GM12875 (cell line): ENCODE data around the gene KIF5C.

Source experiments
- H3K4me3 ChIP-seq: one replicate; pipeline ENCODE4 v1.5.1; 2011; ENCODE audit warnings: low read depth, low read length, control low read depth
- TF ChIP-seq, protein P1 (sequence below): IDR thresholded peaks from 2 replicates; pipeline ENCODE4 v1.5.1; 2011; ENCODE audit warnings: low read depth, mild to moderate bottlenecking, control low read depth, inconsistent platforms, low read length, moderate library complexity, borderline replicate concordance; ENCODE audit not compliant: insufficient read depth

Gene KIF5C

DNA sequence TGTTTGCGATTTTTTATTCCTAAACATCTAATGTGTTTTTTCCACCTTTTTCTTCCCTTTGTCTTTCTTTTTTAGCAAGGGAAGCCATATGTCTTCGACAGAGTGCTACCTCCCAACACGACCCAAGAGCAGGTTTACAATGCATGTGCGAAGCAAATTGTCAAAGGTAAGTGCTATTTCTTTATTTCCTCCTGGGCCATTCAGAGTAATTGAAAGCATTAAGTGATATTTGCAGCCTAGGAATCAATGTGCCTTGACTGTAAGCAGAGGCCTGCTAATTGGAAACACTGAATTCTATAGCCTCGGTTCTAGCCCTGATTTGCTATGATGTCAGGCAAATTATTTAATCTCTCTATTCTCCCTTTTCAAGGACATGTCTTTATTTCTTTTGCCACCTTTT is 47.0 kb downstream of the KIF5C start:
- H3K4me3 ChIP-seq: no peak overlapping the region
- TF ChIP-seq, protein P1, sequence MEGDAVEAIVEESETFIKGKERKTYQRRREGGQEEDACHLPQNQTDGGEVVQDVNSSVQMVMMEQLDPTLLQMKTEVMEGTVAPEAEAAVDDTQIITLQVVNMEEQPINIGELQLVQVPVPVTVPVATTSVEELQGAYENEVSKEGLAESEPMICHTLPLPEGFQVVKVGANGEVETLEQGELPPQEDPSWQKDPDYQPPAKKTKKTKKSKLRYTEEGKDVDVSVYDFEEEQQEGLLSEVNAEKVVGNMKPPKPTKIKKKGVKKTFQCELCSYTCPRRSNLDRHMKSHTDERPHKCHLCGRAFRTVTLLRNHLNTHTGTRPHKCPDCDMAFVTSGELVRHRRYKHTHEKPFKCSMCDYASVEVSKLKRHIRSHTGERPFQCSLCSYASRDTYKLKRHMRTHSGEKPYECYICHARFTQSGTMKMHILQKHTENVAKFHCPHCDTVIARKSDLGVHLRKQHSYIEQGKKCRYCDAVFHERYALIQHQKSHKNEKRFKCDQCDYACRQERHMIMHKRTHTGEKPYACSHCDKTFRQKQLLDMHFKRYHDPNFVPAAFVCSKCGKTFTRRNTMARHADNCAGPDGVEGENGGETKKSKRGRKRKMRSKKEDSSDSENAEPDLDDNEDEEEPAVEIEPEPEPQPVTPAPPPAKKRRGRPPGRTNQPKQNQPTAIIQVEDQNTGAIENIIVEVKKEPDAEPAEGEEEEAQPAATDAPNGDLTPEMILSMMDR: no peak

DNA sequence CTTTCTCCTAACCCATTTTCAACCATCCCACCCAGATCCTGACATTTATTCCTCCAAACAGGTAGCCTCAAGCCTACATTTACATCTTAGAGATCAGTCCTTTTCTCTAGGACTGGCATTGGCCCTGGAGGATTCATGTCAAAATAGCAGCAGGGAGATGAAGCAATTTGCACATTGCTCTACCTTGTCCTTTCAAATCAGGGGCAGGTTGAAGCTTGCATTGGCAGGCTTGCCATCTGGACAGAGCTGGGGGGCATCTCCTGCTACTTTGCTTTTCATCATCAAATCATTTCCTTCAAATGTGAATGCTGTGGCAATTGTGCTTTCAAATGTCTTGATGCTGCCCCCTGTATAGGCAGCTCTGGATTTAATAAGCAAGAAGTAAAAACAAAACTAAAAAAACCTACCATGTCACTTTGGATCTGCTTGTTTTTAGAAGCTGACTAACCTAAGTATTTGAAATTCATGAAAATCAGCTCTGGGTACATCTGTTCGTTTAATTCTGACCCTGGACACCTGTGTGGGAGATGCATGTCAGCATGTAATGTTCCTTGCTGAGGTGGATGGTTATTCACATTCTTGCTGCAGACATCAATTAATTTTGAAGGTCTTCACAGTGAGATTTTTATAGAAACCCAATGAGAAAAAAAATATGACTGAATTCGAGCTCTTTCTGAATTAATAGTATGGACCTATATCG is 47.9 kb downstream of the KIF5C start:
- H3K4me3 ChIP-seq: no peak overlapping the region
- TF ChIP-seq, protein P1: no peak

DNA sequence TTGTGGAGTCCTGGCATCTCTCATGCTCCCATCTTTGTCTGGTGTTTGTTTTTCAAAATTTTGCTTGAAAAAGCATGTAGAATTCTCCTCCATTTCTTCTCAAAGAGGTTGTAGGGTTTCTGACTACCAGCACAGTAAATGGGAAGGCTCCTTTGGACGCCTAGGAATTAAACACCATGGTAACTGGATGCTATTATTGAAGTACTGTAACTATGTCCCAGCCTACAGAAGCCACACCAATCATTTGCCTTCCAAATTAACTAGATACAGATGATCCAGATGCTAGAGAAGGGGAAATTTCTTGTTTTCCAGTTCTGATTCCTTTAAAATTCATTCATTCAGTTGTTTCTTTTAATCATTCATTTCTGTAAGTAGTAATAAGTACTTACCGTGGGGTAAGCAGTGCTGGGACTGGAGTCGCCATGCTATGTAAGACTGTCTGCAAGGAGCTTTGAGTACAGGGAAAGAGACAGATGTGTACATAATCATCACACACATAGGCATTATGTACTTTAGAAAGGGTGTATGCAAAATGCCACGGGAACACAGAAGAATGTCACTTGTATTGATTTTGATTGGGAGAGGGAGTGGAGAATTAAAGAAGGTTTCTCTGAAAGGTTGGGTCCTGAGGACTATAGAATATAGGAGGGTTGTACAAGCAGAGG is 49.6 kb downstream of the KIF5C start:
- H3K4me3 ChIP-seq: no peak overlapping the region
- TF ChIP-seq, protein P1: no peak

DNA sequence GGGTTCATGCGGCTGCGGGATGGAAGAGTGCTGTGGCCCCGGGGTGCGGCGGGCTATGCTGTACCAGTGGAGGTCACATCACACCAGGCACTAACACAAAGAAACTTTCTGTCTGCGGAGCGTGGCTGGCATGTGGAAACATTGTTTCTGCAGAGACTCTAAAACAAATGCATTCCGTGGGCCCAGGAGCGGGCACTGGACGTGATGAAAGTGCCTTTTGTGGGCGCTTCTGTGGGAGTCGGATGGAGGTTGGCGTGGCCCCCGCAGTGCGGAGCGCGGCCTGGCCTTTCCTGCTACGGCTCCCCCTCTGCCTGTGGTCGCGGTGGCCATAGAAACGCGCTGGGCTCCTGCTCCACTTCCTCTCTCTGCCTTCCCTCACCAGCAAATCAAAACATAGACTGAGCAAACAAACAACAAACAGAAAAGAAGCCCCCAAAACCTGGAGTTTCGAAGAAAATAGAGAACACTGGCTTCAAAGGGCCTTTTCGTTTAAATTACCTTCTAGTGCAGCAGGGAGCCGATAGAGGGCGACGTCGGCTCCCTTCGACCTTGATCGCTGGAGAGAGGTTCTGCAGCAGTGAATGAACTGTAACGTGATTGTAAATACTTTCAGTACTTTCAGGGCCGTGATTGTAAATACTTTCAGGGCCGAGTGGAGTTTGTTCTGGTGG is 51.4 kb downstream of the KIF5C start:
- TF ChIP-seq, protein P1: peak; percentile 72; the same call in 1 of the 2 replicates
- H3K4me3 ChIP-seq: no peak overlapping the region

DNA sequence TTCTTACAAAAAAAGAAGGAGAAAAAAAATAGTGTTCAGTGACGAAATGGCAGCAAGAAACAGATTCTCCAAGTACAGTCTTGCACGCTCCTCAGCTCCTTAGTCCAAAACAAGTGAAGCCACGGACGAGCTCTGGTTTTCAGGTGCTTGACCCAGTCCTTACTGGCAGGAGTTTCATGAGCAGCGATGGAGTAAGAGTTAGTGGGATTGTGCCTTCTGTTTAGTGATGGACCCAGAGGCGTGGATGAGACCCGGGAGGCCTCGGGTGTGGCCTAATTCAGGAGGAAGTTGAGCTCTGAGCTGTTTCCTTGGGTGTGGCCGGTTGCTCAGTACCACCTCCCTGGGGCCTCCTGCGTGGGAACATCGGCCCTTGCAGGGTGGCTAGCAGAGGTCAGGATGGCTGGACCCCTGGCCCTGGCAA is 52.0 kb downstream of the KIF5C start:
- TF ChIP-seq, protein P1: no peak
- no peak overlapping the region for H3K4me3 ChIP-seq

DNA sequence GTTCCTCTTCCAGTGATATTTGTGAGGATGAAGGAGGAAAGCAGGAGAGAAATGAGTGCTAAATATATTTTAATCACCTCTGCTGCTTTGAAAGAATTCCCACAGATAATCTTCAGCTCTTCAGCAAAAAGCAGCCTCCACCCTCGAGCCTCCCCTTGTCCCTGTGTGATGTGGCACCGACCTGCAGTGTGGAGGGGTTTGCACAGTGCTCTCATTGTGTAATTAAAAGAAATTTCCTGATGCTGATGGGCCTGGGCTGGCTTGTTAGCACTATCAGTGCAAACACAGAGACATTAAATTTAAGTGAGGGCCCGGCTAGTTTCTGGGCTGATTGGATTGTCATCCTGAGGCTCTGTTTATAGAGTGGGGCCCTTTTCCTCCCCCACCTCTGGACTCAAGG is 53.4 kb downstream of the KIF5C start:
- TF ChIP-seq, protein P1: no peak
- H3K4me3 ChIP-seq: no peak overlapping the region
